C4-2B (cell line): ENCODE measurements around the gene BIN1.

ENCODE experiments used
- CTCF ChIP-seq: fragments of 450-650 bp; conservative IDR thresholded peaks from 2 replicates; pipeline ENCODE4 v1.5.1; 2017; ENCODE audit warnings: mild to moderate bottlenecking
- ZFX ChIP-seq: fragments of 450-650 bp; IDR thresholded peaks from 2 replicates; pipeline ENCODE4 v1.6.1; 2017

- TF ChIP-seq CTCF: no peak
- no peak for TF ChIP-seq ZFX
These were observed 89.4 kb downstream of the BIN1 start for GRCh38 chr2:127017548-127017947.
